CD4-positive, alpha-beta T cell (primary cell): ENCODE data around the gene FGFBP3. TPM values are rescaled to one million over a fixed set of nuclear protein-coding genes. Genes with fewer than 3 reads are reported as not detected.
A peak's percentile ranks its signal among the peaks of the same experiment; 100 is the strongest.

ENCODE experiments used
- ATAC-seq: fragments of 200-7000 bp; cut with Tn5 transposase; one replicate; pipeline ENCODE4 v1.10.0; 2022; ENCODE audit warnings: mild to moderate bottlenecking; ENCODE audit not compliant: poor library complexity
- CTCF ChIA-PET: fragments of 350-600 bp; sonication (Branson Sonifier 250); formaldehyde crosslinking; loops from one replicate; lab custom pipeline; 2021; ENCODE audit warnings: antibody characterized with exemption, inconsistent platforms; lab: Charles Lee
- POLR2A ChIA-PET: fragments of 350-600 bp; sonication (Branson Sonifier 250); formaldehyde crosslinking; loops from one replicate; lab custom pipeline; 2021; ENCODE audit warnings: antibody characterized with exemption, inconsistent platforms; lab: Charles Lee
- DNase-seq, 14 experiments: peaks; one replicate each; pipeline ENCODE4 v3.0.0-alpha.2; 2013 to 2020; ENCODE audit warnings: mixed read lengths in 2 of 14
- H3K27ac ChIP-seq, 2 donors: one replicate each; pipeline versions ENCODE4 v1.5.1 to v1.7.0; 2013; ENCODE audit warnings: low read length in 2 of 2, low read depth in 1 of 2, mild to moderate bottlenecking in 1 of 2
- H3K27me3 ChIP-seq, 2 experiments: 1 replicate in 1 of 2; 2 replicates in 1 of 2; pipeline versions ENCODE4 v1.6.1 to v1.7.0; 2013; ENCODE audit warnings: low read length in 2 of 2, control low read depth in 1 of 2, mild to moderate bottlenecking in 1 of 2, moderate library complexity in 1 of 2; ENCODE audit not compliant: insufficient read depth in 2 of 2, control insufficient read depth in 1 of 2
- H3K36me3 ChIP-seq: one replicate; pipeline ENCODE4 v1.6.1; 2013; ENCODE audit warnings: low read length, control low read depth; ENCODE audit not compliant: insufficient read depth
- H3K4me1 ChIP-seq: one replicate; pipeline ENCODE4 v1.6.1; 2013; ENCODE audit warnings: low read length, control low read depth; ENCODE audit not compliant: insufficient read depth
- H3K4me3 ChIP-seq: one replicate; pipeline ENCODE4 v1.5.1; 2013; ENCODE audit warnings: mild to moderate bottlenecking, low read length, moderate library complexity
- H3K9me3 ChIP-seq, 2 experiments: 1 replicate in 1 of 2; 2 replicates in 1 of 2; pipeline versions ENCODE4 v1.6.1 to v1.7.0; 2013; ENCODE audit warnings: low read length in 2 of 2, mild to moderate bottlenecking in 2 of 2, control low read depth in 1 of 2, moderate library complexity in 1 of 2; ENCODE audit not compliant: control insufficient read depth in 1 of 2, insufficient read depth in 1 of 2
- H3K27ac Mint-ChIP-seq: one replicate; pipeline ENCODE4 v1.8.0; 2020; ENCODE audit warnings: mixed read lengths
- H3K27me3 Mint-ChIP-seq: one replicate; pipeline ENCODE4 v1.8.0; 2021; ENCODE audit warnings: mixed read lengths
- H3K36me3 Mint-ChIP-seq: one replicate; pipeline ENCODE4 v1.8.0; 2021; ENCODE audit warnings: low read depth, mixed read lengths
- H3K4me1 Mint-ChIP-seq: one replicate; pipeline ENCODE4 v1.8.0; 2021; ENCODE audit warnings: low read depth, mixed read lengths
- H3K4me3 Mint-ChIP-seq: one replicate; pipeline ENCODE4 v1.8.0; 2020; ENCODE audit warnings: mild to moderate bottlenecking, mixed read lengths
- H3K9me3 Mint-ChIP-seq: one replicate; pipeline ENCODE4 v1.8.0; 2020; ENCODE audit warnings: mixed read lengths
- CTCF ChIP-seq: fragments of 200-600 bp; IDR thresholded peaks from one replicate; pipeline ENCODE4 v1.8.0; 2022; ENCODE audit warnings: antibody characterized with exemption, mild to moderate bottlenecking
- intact Hi-C, 2 experiments: fragments of 100-400 bp; cut with DNase I in 1 of 2; cut with micrococcal nuclease in 1 of 2; formaldehyde crosslinking; loops; one replicate each; pipeline versions ENCODE4 v1.15.1 to v1.9.0; 2023 to 2025; cut with DNase I, micrococcal nuclease
- total RNA-seq, 174 experiments: library from RNA in 2 of 174; stranded (reverse) in 2 of 174; gene quantifications; one replicate each; pipeline ENCODE4 v1.2.3 and lab custom pipeline; 2021 to 2026

FGFBP3 gene
- total RNA-seq, 2 experiments from 2014 or later, result 1.4 to 1.5 TPM

- TF ChIP-seq CTCF, result no peak
- no peaks in the 10 kb centered on the region for H3K9me3 Mint-ChIP-seq
- Histone ChIP-seq H3K27ac (no peak overlapping the region), H3K36me3 (no peaks in the 10 kb centered on the region), H3K27me3 (peaks cover 6 to 8% of the 10 kb centered on the region in 2 experiments), H3K4me3 (no peak overlapping the region), H3K4me1 (peaks cover 8% of the 10 kb centered on the region), H3K9me3 (peaks cover 4 to 5% of the 10 kb centered on the region in 2 experiments)
- ChIA-PET POLR2A (no interaction called here), CTCF (no interaction called here)
- no peak overlapping the region for H3K27ac Mint-ChIP-seq
- H3K4me1 Mint-ChIP-seq, result peaks cover 15% of the 10 kb centered on the region
- ATAC-seq (no peak), DNase-seq (no peak)
- intact Hi-C loops, result loop anchor here (5.0 to 10.0 kb wide), 8 partner anchors 122 to 1575 kb away; partner anchors contain the start of genes RPP30 (in 2 of the 2), TNKS2 (in 2 of the 2), CEP55 (in 1 of the 2) and CPEB3 (in 1 of the 2)
- H3K36me3 Mint-ChIP-seq, result peaks cover 10% of the 10 kb centered on the region
- H3K4me3 Mint-ChIP-seq, result no peak overlapping the region
- H3K27me3 Mint-ChIP-seq, result peaks cover 28% of the 10 kb centered on the region
Observed at GRCh38 chr10:91919651-91920050, 10.4 kb upstream of the FGFBP3 start.

DNA sequence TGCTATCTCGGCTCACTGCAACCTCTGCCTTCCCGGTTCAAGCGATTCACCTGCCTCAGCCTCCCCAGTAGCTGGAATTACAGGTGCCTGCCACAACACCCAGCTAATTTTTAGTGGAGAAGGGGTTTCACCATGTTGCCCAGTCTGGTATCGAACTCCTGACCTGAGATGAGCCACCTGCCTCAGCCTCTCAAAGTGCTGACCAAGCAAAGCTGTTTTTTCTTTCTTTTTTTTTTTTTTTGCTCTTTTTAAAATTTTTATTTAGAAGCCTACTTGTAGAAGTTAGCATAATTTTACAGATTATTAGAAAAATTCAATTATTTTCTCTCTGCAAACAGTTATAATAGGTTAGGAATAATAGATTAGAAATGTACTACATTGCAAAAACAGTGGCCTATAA is 1.2 kb upstream of the FGFBP3 start:
- ChIA-PET POLR2A (interaction anchor here (1.5 kb wide), 1 partner anchor 681 kb away, joined by 3 read pairs; no protein-coding TSS in a partner anchor), CTCF (interaction anchor here (0.6 to 1.2 kb wide), 2 partner anchors 152 to 515 kb away, joined by 3 read pairs; no protein-coding TSS in a partner anchor)
- H3K4me1 Mint-ChIP-seq, result peaks cover 28% of the 10 kb centered on the region
- H3K27me3 Mint-ChIP-seq, result peaks cover 20% of the 10 kb centered on the region
- ATAC-seq (no peak), DNase-seq (no peak)
- Histone ChIP-seq H3K27me3 (no peaks in the 10 kb centered on the region), H3K27ac (no peak overlapping the region), H3K4me3 (no peak overlapping the region), H3K9me3 (no peaks in the 10 kb centered on the region), H3K36me3 (no peaks in the 10 kb centered on the region), H3K4me1 (peaks cover 18% of the 10 kb centered on the region)
- no peak for TF ChIP-seq CTCF
- no peaks in the 10 kb centered on the region for H3K9me3 Mint-ChIP-seq
- peaks cover 14% of the 10 kb centered on the region for H3K36me3 Mint-ChIP-seq
- H3K27ac Mint-ChIP-seq, result no peak overlapping the region
- no peak overlapping the region for H3K4me3 Mint-ChIP-seq
- intact Hi-C loops, result loop anchor here in 1 of 2 experiments (2.0 kb wide), 1 partner anchor 612 kb away; no protein-coding TSS in a partner anchor

GRCh38 chr10:91908337-91909116 is 759 bp downstream of the FGFBP3 start:
- no peaks in the 10 kb centered on the region for H3K27me3 ChIP-seq
- H3K27ac ChIP-seq, result peak overlapping the region in 1 of 2 donors; percentile 24
- peaks cover 7% of the 10 kb centered on the region for H3K27me3 Mint-ChIP-seq
- intact Hi-C loops, result loop anchor here (2.0 to 10.0 kb wide), 6 partner anchors 14 to 610 kb away; partner anchors contain the start of genes BTAF1 (in 1 of the 2), CPEB3 (in 1 of the 2), HECTD2 (in 1 of the 2) and MARCHF5 (in 1 of the 2)
- H3K9me3 Mint-ChIP-seq, result no peaks in the 10 kb centered on the region
- H3K36me3 ChIP-seq, result no peaks in the 10 kb centered on the region
- ChIA-PET POLR2A (interaction anchor here (0.6 to 2.8 kb wide), 18 partner anchors 10 to 1043 kb away, joined by 3 to 68 read pairs (median 6); partner anchors contain the start of genes BTAF1, CPEB3, MARCHF5 and TNKS2), CTCF (interaction anchor here (0.8 to 2.7 kb wide), 13 partner anchors 9 to 153 kb away, joined by 3 to 24 read pairs (median 3); partner anchors contain the start of genes BTAF1 and TNKS2)
- DNase-seq (peak; percentile 56 to 89 (median 62)), ATAC-seq (peak; percentile 85)
- peaks cover 28% of the 10 kb centered on the region for H3K4me1 Mint-ChIP-seq
- peak; percentile 55 for TF ChIP-seq CTCF
- no peaks in the 10 kb centered on the region for H3K9me3 ChIP-seq
- H3K36me3 Mint-ChIP-seq, result peaks cover 14% of the 10 kb centered on the region
- H3K27ac Mint-ChIP-seq, result peak overlapping the region; percentile 86
- H3K4me3 ChIP-seq, result peak overlapping the region; percentile 64
- peak overlapping the region; percentile 89 for H3K4me3 Mint-ChIP-seq
- peaks cover 18% of the 10 kb centered on the region for H3K4me1 ChIP-seq
